HPDE6-E6E7 (cell line): ENCODE results near the gene DCAF8.
A peak's percentile ranks its signal among the peaks of the same experiment; 100 is the strongest.
"Not testable (repeated sequence)": the region's sequence is repeated elsewhere in the genome, so short reads cannot be mapped to it uniquely, and the experiment has no call there.

ENCODE experiments used
- DNase-seq: peaks from one replicate; pipeline ENCODE4 v3.0.0; 2011; ENCODE audit warnings: missing footprints; ENCODE audit errors: extremely low spot score

The DCAF8 gene

DNA sequence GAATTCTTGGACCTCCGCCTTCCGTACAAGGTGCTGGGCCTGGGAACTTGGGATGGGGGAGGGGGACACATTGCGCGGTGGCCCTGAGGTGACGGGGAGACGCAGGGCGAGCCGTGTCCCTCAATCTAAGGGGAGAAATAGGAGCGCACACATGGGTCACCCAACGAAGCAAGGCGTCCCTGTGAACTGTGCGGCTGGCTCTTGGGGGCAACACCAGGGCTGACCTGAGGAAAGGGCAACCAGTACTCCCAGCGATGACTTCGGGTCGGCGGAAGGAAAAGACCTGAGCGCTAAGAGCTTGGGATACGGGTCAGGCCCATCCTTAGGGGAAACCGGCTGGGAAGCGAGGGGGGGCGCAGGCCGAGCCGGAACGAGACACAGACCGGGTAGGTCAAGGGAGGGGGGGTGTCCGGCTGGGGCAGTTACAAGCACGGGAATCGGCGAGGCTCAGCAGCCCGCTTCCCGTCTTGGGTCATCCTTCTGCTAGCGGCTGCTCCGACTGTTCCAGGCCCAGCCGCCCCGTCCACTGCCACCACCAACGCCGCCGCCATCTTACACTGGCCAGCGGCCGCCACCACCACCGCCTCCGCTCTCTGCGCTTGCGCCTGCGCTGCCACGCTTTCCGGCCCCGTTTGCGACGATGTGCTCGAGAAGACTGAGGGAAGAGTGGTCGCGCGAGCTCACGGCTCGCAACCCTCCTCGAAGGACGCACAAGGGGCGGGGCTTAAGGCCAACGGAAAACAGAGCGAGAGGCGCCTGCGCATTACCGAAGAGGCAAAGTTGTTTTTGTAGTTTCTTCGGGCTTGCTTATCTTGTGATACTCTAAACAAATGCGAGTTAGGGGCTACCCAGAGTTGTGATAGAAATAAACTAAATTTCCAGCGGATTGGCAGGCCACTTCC lies at the start of gene DCAF8:
TSS of gene DCAF8 (minus strand) at position 657 of the 902 bp plus-strand sequence. CDS start 18,541 bp downstream, outside the sequence.
- DNase-seq = peak; percentile 89

DNA sequence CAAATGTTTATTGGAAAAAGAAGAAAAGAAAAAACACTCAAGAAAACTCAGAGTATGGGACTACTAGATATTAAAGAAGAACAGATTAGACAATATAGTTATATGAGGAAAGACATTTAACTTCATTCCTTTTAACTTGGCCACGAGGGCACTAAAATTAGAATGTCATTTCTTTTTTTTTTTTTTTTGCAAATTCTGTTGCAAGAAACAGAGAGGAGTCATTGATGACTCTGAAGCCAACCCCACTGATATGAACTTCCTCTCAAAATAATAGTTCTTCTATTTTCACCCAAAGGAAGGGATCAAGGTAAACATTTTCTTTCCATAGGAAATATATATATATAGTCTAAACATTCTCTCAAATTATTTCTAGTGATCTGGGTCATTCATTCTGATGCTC lies 47.2 kb upstream of the DCAF8 start:
- DNase-seq = no peak

DNA sequence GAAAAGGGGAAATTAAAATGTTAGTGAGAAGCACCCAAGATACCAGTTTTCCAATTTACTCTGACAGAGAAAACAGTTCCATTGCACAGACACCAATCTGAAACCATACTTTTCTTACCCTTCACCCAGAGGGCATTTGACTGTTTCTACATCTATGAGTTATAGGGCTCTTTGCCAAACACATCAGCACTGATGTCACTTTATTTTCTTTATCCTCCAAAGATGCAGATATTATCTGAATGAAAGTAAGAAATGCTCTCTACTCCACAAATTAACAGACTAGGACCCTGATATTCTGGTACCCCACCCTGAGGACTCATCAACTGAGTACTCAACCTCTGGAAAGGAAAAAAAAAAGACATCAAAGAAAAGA lies 46.8 kb upstream of the DCAF8 start:
- no peak for DNase-seq

DNA sequence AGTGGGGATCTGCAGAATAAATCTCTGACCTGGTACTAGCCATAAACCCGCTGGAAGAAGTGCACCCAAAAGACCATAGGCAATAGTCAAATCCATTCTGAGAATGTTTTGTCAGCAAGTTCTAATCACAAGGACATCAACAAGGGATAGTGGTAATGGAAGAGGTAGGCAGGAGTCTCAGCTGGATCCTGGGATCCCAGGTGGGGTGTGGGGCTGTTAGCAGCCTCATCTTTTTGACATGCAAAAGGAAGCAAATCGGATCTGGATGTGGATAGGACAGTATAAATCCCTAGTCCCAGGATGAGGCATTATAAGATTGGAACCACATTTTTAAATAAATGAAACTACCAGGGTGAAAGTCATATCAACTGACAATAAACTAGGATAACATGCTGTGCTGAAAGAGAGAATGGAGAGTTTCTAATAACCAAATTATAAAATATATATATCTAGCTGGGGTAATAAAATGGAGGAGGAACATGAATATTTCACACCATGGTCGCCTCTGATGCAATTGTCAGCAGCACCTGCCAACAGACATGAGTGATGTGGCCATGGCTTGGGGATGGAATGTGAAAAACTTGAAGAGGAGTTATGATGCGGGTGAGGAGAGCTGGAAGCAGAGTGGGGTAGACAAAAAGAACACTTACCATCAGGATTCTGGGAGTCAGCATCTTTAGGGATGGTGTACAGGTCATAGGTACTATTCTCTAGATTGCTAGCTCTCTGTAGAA lies 46.3 kb upstream of the DCAF8 start:
- no peak for DNase-seq

DNA sequence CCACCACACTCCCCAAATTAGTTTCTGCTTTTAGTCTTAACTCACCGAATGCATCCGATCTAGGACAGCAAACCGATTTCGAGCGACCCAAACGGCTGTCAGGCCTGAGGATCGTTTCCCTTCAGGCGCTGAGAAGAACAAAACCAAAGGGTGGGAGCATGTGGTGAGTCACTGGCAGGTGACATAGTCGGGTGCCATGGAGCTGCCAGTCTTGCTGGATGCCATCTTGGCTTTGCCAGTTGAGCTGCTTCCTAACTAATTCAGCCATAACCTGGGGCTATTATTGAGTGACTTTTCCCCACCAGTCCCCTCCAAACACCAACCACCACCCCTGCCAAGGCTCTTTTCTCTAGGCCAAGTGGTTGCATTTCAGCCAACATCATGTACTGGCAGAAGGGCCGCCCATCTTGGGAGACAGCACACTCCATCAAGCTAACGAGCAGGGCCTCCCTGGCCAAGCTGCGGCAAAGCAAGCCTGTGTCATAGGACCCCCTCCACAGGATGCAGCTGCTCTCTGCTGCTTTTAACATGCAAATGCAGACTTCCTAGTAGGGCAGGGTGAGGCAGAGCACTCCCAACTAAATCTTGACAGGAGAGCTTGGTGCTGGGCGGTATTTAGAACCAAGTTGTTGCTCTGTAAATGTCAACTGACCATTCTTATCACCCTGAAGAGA lies 44.9 kb upstream of the DCAF8 start:
- no peak for DNase-seq

DNA sequence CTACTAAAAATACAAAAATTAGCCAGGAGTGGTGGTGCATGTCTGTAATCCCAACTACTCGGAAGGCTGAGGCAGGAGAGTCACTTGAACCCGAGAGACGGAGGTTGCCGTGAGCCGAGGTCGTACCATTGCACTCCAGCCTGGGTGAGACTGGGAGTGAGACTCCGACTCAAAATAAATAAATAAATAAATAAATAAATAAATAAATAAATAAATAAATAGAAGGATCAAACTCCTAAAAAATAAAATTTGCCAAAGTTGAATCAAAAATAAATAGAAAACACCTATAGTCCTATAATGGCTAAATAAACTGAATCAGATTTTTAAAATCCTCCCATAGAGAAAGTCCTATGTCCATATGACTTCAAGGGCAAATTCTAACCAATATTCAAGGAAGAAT lies 37.8 kb upstream of the DCAF8 start:
- no peak for DNase-seq

DNA sequence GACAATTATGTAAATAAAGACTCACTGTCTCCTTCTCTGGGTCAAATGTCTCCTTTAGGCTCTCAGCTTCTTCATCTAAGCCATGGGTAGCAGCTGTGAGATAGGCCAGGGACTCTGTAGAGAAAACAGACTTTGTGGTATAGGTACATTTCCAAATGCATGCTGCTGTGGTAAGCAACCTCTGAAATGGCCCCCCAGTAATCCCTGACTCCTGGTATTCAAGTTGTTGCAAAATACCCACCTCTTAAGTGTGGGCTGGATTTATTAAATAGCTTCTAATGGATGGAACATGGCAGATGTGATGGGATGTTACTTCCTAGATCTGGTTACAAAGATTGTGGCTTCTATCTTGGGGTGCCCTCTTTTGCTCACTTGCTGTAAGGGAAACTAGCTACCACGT lies 33.7 kb upstream of the DCAF8 start:
- no peak for DNase-seq

DNA sequence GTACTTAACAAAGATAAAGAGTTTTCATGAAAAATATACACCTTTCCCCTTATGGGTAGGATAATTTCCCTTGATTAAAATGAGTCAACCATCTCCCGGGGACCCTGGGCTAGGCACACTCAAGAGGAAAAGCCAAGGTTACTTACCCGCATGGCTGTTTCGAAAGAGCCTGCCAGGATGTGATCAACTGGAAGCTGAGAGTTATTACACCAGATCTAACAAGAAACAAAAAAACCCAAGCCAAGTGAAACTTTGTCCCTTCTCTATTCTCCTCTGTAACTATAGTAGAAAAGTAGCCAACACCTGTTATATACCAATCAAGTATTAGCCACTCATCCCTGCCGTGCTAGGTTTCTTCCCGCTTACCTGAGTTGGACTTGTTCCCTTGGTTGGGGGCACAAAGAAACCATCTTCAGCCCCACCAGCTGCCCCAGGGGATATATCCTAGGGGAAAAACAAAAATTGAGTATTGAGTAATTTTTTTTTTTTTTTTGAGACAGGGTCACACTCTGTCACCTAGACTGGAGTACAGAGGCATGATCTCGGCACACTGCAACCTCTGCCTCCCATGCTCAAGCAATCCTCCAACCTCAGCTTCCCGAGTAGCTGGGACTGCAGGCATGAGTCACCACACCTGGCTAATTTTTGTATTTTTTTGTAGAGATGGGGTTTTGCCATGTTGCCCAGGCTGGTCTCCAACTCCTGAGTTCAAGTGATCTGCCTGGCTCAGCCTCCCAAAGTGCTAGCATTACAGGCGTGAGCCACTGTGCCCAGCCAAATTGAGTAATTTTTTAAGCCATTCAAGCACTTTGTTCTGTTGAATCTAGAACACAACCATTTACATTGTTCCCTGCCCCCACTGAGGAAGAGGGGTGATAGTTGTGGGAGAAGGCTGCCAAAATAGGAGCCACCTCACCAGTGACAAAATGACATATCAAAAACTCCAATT lies 30.9 kb upstream of the DCAF8 start:
- no peak for DNase-seq

DNA sequence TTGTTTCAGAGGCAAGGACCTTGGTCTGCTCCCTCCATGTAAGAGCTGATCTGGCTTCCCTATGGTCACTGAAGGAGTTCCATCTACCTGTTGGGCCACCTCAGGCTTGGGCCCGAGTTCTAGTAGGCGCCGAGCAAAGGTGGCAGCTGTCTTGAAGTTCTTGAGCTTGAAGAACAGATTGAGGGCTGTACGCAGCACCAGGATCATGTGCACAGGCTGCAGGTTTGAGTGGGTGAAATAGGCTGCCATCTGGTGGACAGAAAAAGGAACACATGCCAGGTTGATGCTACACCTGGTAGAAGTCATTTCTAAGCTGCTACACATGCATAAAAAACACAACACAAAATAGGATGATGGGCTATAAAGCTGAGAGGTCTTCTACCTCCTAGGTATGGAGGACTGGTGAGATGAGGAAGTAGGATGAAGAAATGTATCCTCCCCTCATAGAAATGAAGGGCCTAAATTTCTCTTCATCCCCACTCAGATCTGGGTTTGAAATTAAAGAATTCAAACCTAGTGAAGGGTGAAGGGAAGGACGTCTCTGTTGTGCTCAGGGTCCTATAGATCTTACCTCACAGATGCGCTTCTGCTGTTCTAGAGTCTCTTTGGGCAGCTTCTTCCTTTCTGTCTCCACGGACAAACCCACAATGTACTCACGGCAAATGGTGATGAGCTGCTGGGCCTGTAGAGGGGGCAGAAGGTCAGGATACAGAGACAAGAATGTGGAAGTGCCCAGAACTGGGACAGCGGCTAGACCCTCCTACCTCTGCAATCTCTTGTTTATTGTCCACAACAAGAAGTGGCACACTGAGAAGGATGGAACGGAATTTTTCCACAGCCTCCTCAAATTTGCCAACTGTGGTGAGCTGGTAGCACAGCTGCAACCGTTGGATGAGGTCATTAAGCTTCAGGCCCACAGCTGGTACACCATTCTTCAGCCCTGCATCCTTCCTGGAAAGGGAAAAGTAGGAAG lies 29.2 kb upstream of the DCAF8 start:
- peak; percentile 54 for DNase-seq

DNA sequence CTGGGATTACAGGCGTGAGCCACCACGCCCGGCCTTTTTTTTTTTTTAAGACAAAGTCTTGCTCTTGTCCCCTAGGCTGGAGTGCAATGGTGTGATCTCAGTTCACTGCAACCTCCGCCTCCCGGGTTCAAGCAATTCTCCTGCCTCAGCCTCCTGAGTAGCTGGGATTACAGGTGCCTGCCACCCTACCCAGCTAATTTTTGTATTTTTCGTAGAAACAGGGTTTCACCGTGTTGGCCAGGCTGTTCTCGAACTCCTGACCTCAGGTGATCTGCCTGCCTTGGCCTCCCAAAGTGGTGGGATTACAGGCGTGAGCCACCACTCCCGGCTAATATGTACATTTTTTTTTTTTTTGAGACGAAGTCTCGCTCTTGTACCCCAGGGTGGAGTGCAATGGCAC lies 25.4 kb upstream of the DCAF8 start:
- DNase-seq = not testable (repeated sequence)

DNA sequence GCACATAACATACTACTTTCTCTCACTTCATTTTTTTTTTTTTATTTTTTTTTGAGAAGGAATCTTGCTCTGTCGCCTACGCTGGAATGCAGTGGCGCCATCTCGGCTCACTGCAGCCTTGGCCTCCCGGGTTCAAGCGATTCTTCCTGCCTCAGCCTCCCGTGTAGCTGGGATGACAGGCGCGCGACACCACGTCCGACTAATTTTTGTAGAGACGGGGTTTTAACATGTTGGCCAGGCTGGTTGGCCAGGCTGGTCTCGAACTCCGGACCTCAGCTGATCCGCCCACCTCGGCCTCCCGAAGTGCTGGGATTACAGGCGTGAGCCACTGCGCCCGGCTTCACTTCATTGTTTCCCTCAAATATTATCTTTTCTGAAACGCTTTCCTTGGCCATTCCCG lies 23.2 kb upstream of the DCAF8 start:
- no peak for DNase-seq

DNA sequence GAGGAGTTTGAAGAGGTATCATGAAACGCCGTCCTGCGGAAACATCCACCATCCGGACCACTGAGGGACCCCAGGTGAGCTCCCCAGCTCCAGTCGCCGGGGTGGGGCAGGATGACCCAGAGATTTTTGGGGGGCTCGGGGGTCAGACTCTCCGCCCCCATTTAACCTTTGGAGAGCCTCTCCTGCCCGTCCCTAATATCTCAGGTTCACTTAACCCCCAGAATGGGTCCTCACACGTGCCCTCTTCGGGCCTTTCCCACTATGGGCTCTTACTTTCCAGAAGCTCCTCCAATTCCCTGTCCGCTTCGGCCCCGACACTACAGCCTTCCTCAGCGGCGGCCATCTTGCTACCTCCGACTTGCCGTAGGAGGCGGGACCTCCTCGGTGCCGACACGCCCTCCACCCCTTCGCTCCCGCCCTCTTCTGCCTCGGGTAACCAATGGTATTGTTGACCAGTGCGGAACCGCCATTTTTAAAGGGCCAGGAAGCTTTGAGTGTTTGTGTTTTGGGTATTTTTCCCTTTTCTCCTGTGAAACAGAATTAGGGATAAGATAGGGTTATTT lies 22.5 kb upstream of the DCAF8 start, which contains the start of gene PEX19:
TSS of gene PEX19 (minus strand) at position 352 of the 563 bp plus-strand sequence. CDS start at position 343, 9 bp downstream.
- DNase-seq = peak; percentile 93

DNA sequence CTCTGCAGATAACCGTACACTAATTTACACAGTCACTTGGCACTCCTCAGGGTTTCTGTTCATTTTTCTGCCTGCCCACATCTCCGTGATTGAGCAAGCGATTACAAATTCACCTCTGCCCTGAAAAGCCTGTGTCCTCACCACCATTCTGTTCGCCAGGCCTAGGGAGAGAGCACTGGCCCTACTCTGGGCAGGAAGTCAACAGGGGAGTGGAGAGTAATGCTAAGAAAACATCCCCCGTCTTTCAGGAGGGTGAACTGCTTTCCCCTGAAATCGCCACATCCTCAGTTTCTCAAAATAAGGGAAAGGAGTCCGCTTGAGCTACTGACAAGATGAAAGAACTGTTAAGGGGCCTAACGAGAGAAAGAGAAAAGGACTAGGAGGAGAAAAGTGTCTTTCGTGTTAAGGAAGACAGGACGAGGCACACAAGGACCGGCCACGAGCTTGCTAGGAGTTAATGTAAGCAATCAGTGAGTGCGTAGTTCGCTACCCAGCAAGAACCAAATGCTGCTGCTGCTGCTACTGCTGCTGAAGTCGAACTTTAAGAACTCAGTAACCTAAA lies 22.0 kb upstream of the DCAF8 start:
- peak; percentile 23 for DNase-seq

DNA sequence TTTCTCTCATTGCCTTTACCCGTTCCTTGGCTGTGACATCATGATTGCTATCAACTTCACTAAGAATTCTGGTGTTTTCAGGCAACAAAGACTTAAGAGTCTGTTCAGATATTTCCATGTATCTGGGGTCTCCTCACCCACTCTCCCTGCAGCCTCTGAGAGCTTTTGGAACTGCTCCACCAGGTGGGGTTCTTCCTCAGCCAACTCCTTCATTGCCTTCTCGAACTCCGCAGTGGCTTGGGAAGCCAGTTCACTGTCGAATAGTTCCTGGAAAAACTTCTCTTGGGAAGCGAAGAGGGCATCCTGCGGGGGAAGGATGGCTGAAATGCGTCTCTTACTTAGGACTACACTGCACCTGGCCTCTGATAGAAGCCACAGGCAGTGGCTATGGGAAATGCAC lies 20.5 kb upstream of the DCAF8 start:
- DNase-seq = no peak

DNA sequence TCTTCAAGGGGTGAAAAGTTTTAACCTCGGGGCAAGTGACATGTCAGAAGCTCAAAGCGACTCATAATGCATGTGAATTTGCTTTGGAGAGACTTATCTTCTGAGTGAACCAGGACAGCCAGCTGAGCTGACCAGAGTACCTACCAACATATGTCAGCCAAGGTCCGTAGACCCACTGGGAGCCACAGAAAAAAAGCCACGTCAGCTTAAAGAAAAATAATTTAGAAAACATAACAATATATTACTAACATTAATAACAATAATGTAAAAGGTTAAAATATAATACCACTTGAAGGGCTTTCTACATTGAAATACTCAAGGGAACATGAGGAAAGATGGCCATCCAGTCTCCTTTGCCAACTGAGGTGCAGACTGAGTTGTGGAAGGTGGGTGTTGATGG lies 15.6 kb upstream of the DCAF8 start:
- no peak for DNase-seq

DNA sequence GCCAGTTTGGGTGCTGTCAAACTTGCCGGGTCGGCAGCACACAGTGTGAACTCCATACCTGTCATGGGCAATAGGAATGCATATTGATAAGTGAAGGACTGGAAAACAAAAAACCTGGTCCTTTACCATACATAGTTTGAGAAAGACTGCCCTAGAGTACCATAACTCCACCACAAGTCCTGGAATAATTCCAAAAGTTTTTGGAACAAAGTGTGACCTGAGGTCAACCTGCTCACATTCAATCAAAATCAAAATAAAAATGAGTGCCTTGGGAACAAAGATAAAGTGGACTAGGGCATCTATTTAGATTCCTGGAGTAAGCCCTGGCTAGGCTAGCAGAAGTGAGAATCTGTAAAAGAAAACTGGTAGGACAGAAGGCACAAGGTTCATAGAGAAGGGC lies 15.0 kb upstream of the DCAF8 start:
- no peak for DNase-seq

DNA sequence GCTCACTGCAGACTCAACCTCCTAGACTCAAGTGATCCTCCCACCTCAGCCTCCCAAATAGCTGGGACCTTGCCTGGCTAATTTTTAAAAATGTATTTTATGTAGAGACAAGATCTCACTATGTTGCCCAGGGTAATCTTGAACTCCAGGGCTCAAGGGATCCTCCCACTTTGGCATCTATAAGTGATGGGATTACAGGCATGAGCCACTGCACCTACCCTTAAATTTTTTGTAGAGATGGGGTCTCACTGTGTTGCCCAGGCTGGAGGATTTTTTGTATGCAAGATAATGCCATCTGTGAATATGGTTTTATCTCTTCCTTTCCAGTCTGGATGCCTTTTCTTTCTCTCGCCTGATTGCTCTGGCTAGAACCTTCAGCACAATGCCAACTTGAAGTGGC lies 8.7 kb upstream of the DCAF8 start:
- no peak for DNase-seq

DNA sequence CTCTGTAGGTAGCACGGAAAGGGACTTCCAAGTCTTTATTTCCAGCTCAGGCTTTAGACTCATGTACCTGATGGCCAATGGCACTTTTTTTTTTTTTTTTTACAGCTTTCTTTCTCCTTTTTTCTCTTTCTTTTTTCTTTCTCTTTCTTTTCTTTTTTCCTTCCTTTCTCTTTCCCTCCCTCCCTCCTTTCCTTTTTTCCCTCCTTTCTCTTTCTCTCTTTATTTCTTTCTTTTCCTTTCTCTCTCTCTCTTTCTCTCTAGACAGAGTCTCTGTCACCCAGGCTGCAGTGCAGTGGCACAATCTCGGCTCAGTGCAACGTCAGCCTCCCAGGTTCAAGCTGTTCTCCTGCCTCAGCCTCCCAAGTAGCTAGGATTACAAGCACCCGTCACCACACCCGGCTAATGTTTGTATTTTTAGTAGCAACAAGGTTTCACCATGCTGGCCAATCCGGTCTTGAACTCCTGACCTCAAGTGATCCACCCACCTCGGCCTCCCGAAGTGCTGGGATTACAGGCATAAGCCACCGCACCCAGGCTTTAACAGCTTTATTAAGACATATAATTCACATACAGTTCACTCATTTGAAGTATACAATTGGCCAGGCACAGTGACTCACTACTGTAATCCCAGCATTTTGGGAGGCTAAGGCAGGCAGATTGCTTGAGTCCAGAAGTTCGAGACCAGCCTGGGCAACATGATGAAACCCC lies 5.1 kb upstream of the DCAF8 start:
- DNase-seq = no peak
